H1 (cell line): ENCODE results near the gene BRPF1. TPM values are rescaled to one million over a fixed set of nuclear protein-coding genes. Genes with fewer than 3 reads are reported as not detected.

ENCODE experiments used
- ATF3 ChIP-seq: IDR thresholded peaks from 2 replicates; pipeline ENCODE4 v1.6.1; 2011; ENCODE audit warnings: low read depth, mild to moderate bottlenecking, low read length; ENCODE audit not compliant: insufficient read depth
- BRCA1 ChIP-seq: IDR thresholded peaks from 2 replicates; pipeline ENCODE4 v1.6.1; 2012; ENCODE audit warnings: low read depth, low read length, improper control_type of control experiment
- CHD1 ChIP-seq: IDR thresholded peaks from 2 replicates; pipeline ENCODE4 v1.6.1; 2012; ENCODE audit warnings: low read depth, low read length, improper control_type of control experiment
- E2F6 ChIP-seq: IDR thresholded peaks from 2 replicates; pipeline ENCODE4 v1.6.1; 2012; ENCODE audit warnings: inconsistent platforms
- EP300 ChIP-seq, 2 experiments: IDR thresholded peaks; 1 replicate in 1 of 2; 2 replicates in 1 of 2; pipeline ENCODE4 v1.6.1; 2011 to 2012; ENCODE audit warnings: low read depth in 2 of 2, low read length in 2 of 2, mild to moderate bottlenecking in 2 of 2, borderline replicate concordance in 1 of 2, inconsistent platforms in 1 of 2, moderate library complexity in 1 of 2
- HDAC2 ChIP-seq, 2 experiments: fragments of 300-600 bp in 1 of 2; sonication (generic) in 1 of 2; IDR thresholded peaks; 2 replicates each; pipeline ENCODE4 v1.6.1; 2011 to 2012; ENCODE audit warnings: low read depth in 2 of 2, low read length in 2 of 2, mild to moderate bottlenecking in 2 of 2, moderate library complexity in 2 of 2, borderline replicate concordance in 1 of 2, inconsistent platforms in 1 of 2
- HDAC6 ChIP-seq: IDR thresholded peaks from one replicate; pipeline ENCODE4 v1.7.1; 2012; ENCODE audit warnings: low read depth, mild to moderate bottlenecking, inconsistent platforms, low read length, moderate library complexity
- POU5F1 ChIP-seq: IDR thresholded peaks from 2 replicates; pipeline ENCODE4 v1.6.1; 2011; ENCODE audit warnings: low read depth, mild to moderate bottlenecking, low read length, moderate library complexity
- RFX5 ChIP-seq: IDR thresholded peaks from 2 replicates; pipeline ENCODE4 v1.6.1; 2011; ENCODE audit warnings: low read depth, low read length, improper control_type of control experiment, borderline replicate concordance
- SIN3A ChIP-seq, 2 experiments: IDR thresholded peaks in 1 of 2; conservative IDR thresholded peaks in 1 of 2; 2 replicates each; pipeline ENCODE4 v1.6.1; 2011 to 2012; ENCODE audit warnings: low read length in 2 of 2, improper control_type of control experiment in 1 of 2, low read depth in 1 of 2, mild to moderate bottlenecking in 1 of 2
- SP1 ChIP-seq: IDR thresholded peaks from 2 replicates; pipeline ENCODE4 v1.6.1; 2011; ENCODE audit warnings: low read depth, low read length
- TCF12 ChIP-seq: IDR thresholded peaks from 2 replicates; pipeline ENCODE4 v1.6.1; 2011; ENCODE audit warnings: low read depth, mild to moderate bottlenecking, low read length
- ZNF274 ChIP-seq: IDR thresholded peaks from 2 replicates; pipeline ENCODE4 v1.7.0; 2012; ENCODE audit warnings: low read length, borderline replicate concordance; ENCODE audit errors: extremely low read depth
- polyA plus RNA-seq, 7 experiments: library from polyadenylated mRNA; depleted of rRNA in 3 of 7; stranded (reverse) in 5 of 7; unstranded in 2 of 7; fragments of >200 nt in 5 of 7; fragments of 200-250 nt in 2 of 7; gene quantifications; 1 replicate in 5 of 7; 2 replicates in 1 of 7; 4 replicates in 1 of 7; pipeline versions ENCODE4 v1.2.1 to v1.2.3, GENCODE V29; 2011 to 2013; ENCODE audit warnings: missing spikeins in 2 of 7, mixed read lengths in 2 of 7
- total RNA-seq: library from RNA; stranded (reverse); fragmentation: NEBNext Ultra II Directional; extraction: Animal tissue kit (Norgen Biotek cat#: 25700); gene quantifications from 2 replicates; pipeline ENCODE4 v1.2.1, GENCODE V29; 2021

BRPF1 gene
- total and polyA plus RNA-seq, 2 of the 8 experiments (the other 6 are each of a cell fraction or from before 2014, with no cell fraction given) = 11.3 to 21.7 TPM

- TF ChIP-seq HDAC2 (IDR thresholded peaks at IDR 0.05; ENCODE audit: borderline replicate concordance in 1 of 2, low read depth in 2 of 2, low read length in 2 of 2) (no peak), SP1 (no peak; the same call in 1 of the 2 replicates), EP300 (IDR thresholded peaks at IDR 0.05; ENCODE audit: borderline replicate concordance in 1 of 2, low read depth in 2 of 2, low read length in 2 of 2) (peak in 1 of 2 experiments; percentile 94; a peak in 2 of 3 replicates), ATF3 (no peak), BRCA1 (no peak), ZNF274 (no peak), POU5F1 (no peak), CHD1 (no peak), SIN3A (conservative IDR thresholded peaks at IDR 0.05 in 1 of 2, IDR thresholded peaks at IDR 0.05 in 1 of 2; ENCODE audit: low read depth in 1 of 2, low read length in 2 of 2) (peak; percentile 25 to 73; a peak in 2 of 4 replicates), E2F6 (peak; percentile 44), TCF12 (no peak), HDAC6 (no peak), RFX5 (no peak)
- TF ChIP-seq, all 59 proteins: peak for 17
Observed at GRCh38 chr3:9731206-9732079, at the start of gene BRPF1 (continued).
